ENCODE measurements around the gene NKX3-2. TPM values are rescaled to one million over a fixed set of nuclear protein-coding genes. Genes with fewer than 3 reads are reported as not detected.
"Not testable (repeated sequence)": the region's sequence is repeated elsewhere in the genome, so short reads cannot be mapped to it uniquely, and the experiment has no call there.

The NKX3-2 gene
- total RNA-seq, result not detected

- ATAC-seq (peak; percentile 55), DNase-seq (ENCODE audit: low spot score) (no peak)
Observed at GRCh38 chr4:13543839-13544605, at the start of gene NKX3-2. Gene NKX3-2 (minus strand): TSS chr4:13544508. CDS start chr4:13544414, 94 bp downstream.

DNA sequence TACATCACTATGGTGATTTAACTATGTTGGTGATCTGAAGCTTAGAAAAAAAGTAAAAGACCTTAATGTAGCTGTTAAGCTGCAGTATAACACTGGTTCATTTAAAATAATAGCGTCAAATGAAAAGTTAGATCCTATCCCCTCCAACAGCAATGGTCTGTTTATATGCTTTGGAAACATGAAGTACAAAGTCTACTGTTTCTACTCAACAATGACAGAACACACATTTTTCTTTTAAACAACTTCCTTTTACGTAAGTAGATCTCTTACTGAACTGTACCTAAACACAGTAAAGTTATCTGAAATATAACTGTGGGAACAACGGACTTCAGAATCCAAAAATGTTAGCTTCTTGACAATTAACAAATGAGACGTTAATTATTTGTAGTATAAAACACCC lies 47.9 kb upstream of the NKX3-2 start:
- DNase-seq (ENCODE audit: low spot score) (no peak), ATAC-seq (no peak)

GRCh38 chr4:13590766-13591165 lies 46.5 kb upstream of the NKX3-2 start:
- ATAC-seq, result no peak
- DNase-seq (ENCODE audit: low spot score), result no peak

- ATAC-seq, result no peak
- DNase-seq (ENCODE audit: low spot score), result no peak
Observed at GRCh38 chr4:13588954-13589353, 44.6 kb upstream of the NKX3-2 start.

GRCh38 chr4:13584481-13584880 lies 40.2 kb upstream of the NKX3-2 start:
- no peak for ATAC-seq
- DNase-seq (ENCODE audit: low spot score), result no peak

DNA sequence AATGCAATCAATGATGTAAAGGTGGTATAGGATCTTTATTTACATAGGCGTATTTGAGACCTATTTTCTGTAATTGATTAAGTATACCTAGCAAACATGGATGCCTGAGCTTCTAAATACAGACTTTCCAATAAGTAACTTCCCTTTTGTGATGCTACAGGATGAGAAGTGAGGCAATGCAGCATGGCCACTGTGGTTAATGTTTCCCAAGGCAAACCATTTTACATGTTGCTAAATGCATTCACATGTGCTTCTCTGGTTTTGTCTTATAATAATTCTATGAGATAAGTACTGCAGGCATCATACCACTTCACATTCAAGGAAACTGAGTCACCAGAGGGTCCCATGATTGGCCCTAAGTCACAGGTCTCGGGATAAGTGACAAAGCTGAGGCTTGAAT lies 35.7 kb upstream of the NKX3-2 start:
- no peak for ATAC-seq
- no peak for DNase-seq (ENCODE audit: low spot score)

DNA sequence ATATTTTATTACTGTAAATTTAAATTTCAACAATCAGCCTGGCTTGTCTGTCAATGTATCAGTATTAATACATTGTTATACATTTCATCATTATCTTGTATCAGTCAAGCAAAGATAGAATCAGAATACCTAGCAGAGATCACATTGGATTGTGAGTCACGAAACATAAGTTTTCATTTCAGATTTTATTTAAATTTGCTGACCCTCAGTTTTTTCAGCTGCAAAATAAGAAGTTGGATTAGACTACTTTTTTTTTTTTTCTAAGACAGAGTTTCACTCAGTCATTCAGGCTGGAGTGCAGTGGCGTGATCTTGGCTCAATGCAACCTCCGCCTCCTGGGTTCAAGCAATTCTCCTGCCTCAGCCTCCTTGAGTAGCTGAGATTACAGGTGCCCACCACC lies 33.4 kb upstream of the NKX3-2 start:
- no peak for DNase-seq (ENCODE audit: low spot score)
- no peak for ATAC-seq

GRCh38 chr4:13570916-13571315 lies 26.6 kb upstream of the NKX3-2 start:
- DNase-seq (ENCODE audit: low spot score), result no peak
- no peak for ATAC-seq

DNA sequence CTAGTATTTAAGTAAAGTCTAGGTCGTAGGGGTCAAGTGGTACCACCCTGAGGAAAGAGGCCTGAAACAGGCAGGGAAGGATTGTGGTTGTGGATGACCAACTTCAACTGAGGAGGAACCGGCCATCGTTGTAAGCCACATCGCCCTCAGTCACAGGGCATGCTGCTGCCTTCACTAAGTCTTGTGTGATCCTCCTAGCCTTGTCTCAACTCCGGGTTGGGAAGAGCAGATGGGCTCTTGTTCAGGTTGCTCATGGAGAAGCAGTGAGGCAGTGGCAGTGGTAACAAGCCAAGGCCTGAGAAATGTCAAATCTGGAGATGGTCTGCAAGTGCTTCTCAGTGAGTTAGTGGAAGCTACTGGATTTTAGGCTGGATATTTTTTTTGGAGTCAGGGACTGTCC lies 22.8 kb upstream of the NKX3-2 start:
- no peak for ATAC-seq
- no peak for DNase-seq (ENCODE audit: low spot score)

GRCh38 chr4:13562876-13563275 lies 18.6 kb upstream of the NKX3-2 start:
- DNase-seq (ENCODE audit: low spot score) (no peak), ATAC-seq (no peak)

DNA sequence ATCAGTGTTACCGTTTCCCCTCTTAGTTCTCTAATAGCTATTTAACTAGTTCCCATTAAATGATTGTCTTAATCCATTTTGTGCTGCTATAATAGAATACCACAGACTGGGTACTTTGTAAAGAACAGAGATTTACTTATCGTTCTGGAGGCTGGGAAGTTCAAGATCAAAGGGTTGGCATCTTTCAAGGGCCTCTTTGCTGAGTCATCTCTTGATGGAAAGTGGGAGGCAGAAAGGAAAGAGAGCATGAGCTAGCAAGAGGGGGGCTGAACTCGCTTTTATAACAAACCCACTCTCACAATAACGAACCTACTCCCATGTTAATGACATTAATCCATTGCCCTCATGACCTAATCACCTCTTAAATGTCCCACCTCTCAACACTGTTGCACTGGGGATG lies 17.4 kb upstream of the NKX3-2 start:
- ATAC-seq (no peak), DNase-seq (ENCODE audit: low spot score) (no peak)

DNA sequence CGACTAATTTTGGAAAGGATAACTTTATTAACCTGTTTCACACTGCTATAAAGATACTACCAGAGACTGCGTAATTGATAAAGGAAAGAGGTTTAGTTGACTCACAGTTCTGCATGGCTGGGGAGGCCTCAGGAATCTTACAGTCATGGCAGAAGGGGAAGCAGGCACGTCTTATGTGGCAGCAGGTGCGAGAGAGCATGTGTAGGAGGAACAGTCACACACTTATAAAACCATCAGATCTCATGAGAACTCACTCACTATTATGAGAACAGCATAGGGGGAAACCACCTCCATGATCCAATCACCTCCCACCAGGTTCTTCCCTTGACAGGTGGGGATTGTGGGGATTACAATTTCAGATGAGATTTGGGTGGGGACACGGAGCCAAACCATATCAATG lies 15.8 kb upstream of the NKX3-2 start:
- DNase-seq (ENCODE audit: low spot score); ATAC-seq: not testable (repeated sequence)

GRCh38 chr4:13559413-13559812 lies 15.1 kb upstream of the NKX3-2 start:
- no peak for DNase-seq (ENCODE audit: low spot score)
- no peak for ATAC-seq

GRCh38 chr4:13558881-13559280 lies 14.6 kb upstream of the NKX3-2 start:
- DNase-seq (ENCODE audit: low spot score) (no peak), ATAC-seq (no peak)

- DNase-seq (ENCODE audit: low spot score) (no peak), ATAC-seq (no peak)
Observed at GRCh38 chr4:13555325-13555724, 11.0 kb upstream of the NKX3-2 start.

DNA sequence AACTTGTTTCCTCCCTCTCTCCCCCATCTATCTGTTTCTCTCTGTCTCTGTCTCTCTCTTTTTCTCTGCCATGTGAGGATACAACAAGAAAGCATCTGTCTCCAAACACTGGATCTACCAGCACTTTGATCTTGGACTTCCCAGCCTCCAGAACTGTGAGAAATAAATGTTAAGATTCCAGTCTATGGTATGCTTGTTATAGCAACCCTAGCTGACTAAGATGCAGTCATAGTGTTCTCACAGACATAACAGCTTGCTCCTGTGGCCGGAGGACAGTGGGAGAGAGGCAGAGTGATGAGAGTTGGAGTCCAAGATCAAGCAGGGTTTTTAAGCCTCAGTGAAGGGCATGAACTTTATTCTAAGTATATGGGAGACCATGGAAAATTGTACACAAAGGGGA lies 8.8 kb upstream of the NKX3-2 start:
- no peak for DNase-seq (ENCODE audit: low spot score)
- ATAC-seq, result no peak

- DNase-seq (ENCODE audit: low spot score) (peak; percentile 78), ATAC-seq (peak; percentile 83)
Observed at GRCh38 chr4:13548984-13549546, 4.8 kb upstream of the NKX3-2 start.

DNA sequence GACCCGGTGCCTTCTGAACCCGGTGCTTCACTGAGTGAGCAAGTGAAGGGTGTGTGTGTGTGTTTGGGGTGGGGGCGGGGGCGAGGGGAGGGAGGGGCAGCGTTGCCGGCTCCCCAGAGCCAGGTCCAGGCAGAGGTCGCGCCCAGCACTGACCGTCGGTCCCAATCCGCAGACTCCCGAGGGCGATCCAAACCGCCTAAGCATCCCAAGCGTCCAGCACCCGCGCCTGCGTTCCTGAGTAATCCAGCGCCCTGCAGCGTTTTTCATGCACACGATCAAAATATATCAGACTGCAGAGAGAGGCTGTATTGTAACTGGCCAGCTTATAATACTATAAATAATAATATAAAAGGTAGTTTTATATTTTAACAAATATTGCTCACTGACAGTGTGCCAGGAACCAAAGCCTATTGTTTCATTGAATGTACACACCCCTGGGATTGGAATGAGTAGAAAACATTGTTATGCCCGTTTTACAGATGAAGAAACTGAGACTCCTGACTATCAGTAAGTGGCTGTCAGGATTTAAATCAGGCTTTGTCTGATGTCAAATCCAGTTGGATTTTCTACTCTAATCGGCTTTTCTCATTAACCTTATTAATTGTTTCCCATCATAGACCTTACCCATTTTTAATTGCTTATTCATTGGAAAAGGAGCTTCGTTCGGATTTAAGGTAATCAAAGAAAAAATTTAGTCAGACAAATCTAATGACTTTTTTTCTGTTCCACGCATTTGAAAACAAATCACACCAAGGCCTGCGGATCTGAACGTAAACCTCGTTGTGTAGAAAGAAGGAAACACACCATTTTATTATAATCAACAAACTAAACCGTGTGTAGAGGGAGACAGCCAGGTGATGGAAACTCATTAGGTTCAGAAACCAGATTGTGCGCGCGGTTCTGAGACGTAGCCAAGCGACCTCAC lies 4.0 kb upstream of the NKX3-2 start:
- no peak for ATAC-seq
- no peak for DNase-seq (ENCODE audit: low spot score)

DNA sequence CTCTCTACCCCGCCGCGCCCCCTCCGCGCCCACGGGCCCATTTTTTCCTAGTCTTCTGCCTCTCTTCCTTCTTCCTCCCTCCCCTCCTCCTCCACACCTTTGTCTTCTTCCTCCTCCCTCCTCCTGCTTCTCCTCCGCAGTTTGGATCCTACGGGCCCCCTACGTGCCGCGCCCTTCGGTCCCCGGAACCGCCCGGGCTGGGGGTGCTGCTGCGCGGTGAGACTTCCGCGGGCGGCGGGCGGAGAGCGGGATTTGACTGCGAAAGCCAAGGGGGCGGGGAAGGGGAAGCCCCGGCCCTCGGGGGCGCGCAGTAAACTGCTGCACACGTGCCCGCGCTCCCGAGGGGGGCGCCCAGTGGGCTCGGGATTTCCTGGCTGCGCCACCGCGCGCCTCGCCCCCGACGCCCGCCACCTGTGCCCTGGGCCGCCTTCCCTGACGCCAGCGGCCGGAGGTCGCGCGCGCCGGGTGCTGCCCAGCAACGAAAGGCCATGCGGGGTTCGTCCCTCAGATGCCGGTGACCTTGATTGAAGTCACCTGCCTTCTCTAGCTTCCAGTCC lies 3.3 kb upstream of the NKX3-2 start:
- DNase-seq (ENCODE audit: low spot score) (no peak), ATAC-seq (no peak)

GRCh38 chr4:13546941-13547484 lies 2.7 kb upstream of the NKX3-2 start:
- no peak for DNase-seq (ENCODE audit: low spot score)
- ATAC-seq, result no peak

Data from left lobe of liver (tissue), 2 donors.